ENCODE results near the gene PRSS3. TPM values are rescaled to one million over a fixed set of nuclear protein-coding genes. Genes with fewer than 3 reads are reported as not detected.

PRSS3 gene
- total and polyA plus RNA-seq, 10 of the 15 experiments (the other 5 are each of a cell fraction or from before 2014, with no cell fraction given) = 0.54 TPM; not detected in 9

- TF ChIP-seq E2F4 (IDR thresholded peaks at IDR 0.05; ENCODE audit: low read depth, low read length) (no peak), NR2F1 (conservative IDR thresholded peaks at IDR 0.05) (peak; percentile 97), ZBED1 (IDR thresholded peaks at IDR 0.05; ENCODE audit: borderline replicate concordance) (no peak), NFYB (IDR thresholded peaks at IDR 0.05; ENCODE audit: insufficient read depth, low read depth, low read length) (no peak), BCL3 (IDR thresholded peaks at IDR 0.05; ENCODE audit: borderline replicate concordance, insufficient read depth, low read depth, low read length, poor library complexity, severe bottlenecking) (peak; percentile 50), ZBTB11 (CRISPR knock-in tag; IDR thresholded peaks at IDR 0.05) (no peak), ZZZ3 (IDR thresholded peaks at IDR 0.05; ENCODE audit: control insufficient read depth, insufficient read length, low read depth) (no peak), YBX1 (IDR thresholded peaks at IDR 0.05) (no peak), HDAC6 (IDR thresholded peaks at IDR 0.05; ENCODE audit: unreplicated experiment) (no peak), SREBF2 (IDR thresholded peaks at IDR 0.05; ENCODE audit: low read length) (no peak), ZNF592 (IDR thresholded peaks at IDR 0.05) (no peak), MXI1 (IDR thresholded peaks at IDR 0.05; ENCODE audit: low read depth, low read length) (peak; percentile 91), NRF1 (conservative IDR thresholded peaks at IDR 0.05; ENCODE audit: low read depth, low read length) (peak; percentile 63), RFX5 (IDR thresholded peaks at IDR 0.05; ENCODE audit: low read depth, low read length) (no peak), SUZ12 (IDR thresholded peaks at IDR 0.05; ENCODE audit: unreplicated experiment) (no peak), ESRRA (IDR thresholded peaks at IDR 0.05; ENCODE audit: low read length) (no peak)
Measured at GRCh38 chr9:33816327-33817252, 21.2 kb downstream of the PRSS3 start, which contains the start of gene UBE2R2 (continued).

Measured in GM12878 (cell line).